Activated CD4-positive, alpha-beta T cell treated with anti-CD3 and anti-CD28 coated beads, Interleukin-2, amount 10 ng/mL, durations not matched to agents 7 days and 5 days (primary cell): ENCODE results near the gene ATG9A. TPM values are rescaled to one million over a fixed set of nuclear protein-coding genes. Genes with fewer than 3 reads are reported as not detected.
"Not testable (repeated sequence)": the region's sequence is repeated elsewhere in the genome, so short reads cannot be mapped to it uniquely, and the experiment has no call there.

Source experiments
- CTCF ChIA-PET: fragments of 350-600 bp; sonication (Branson Sonifier 250); formaldehyde crosslinking; loops from one replicate; lab custom pipeline; 2021; ENCODE audit warnings: antibody characterized with exemption; lab: Charles Lee
- POLR2A ChIA-PET: fragments of 350-600 bp; sonication (Branson Sonifier 250); formaldehyde crosslinking; loops from one replicate; lab custom pipeline; 2021; ENCODE audit warnings: antibody characterized with exemption; lab: Charles Lee
- DNase-seq: peaks from one replicate; pipeline ENCODE4 v3.0.0-alpha.2; 2020
- H3K27ac Mint-ChIP-seq: one replicate; pipeline ENCODE4 v1.8.0; 2021; ENCODE audit warnings: mild to moderate bottlenecking, moderate library complexity, mixed read lengths
- H3K27me3 Mint-ChIP-seq: one replicate; pipeline ENCODE4 v1.8.0; 2021; ENCODE audit warnings: mixed read lengths
- H3K36me3 Mint-ChIP-seq: one replicate; pipeline ENCODE4 v1.8.0; 2021; ENCODE audit warnings: low read depth, mixed read lengths
- H3K4me1 Mint-ChIP-seq: one replicate; pipeline ENCODE4 v1.8.0; 2021; ENCODE audit warnings: mixed read lengths
- H3K4me3 Mint-ChIP-seq: one replicate; pipeline ENCODE4 v1.8.0; 2021; ENCODE audit warnings: mild to moderate bottlenecking, moderate library complexity, mixed read lengths
- H3K9me3 Mint-ChIP-seq: one replicate; pipeline ENCODE4 v1.8.0; 2021; ENCODE audit warnings: mixed read lengths
- total RNA-seq, 2 experiments: library from RNA; stranded (reverse); gene quantifications; one replicate each; pipeline ENCODE4 v1.2.3, GENCODE V29; 2021

Gene ATG9A
- total RNA-seq, 2 experiments from 2014 or later = 48.5 to 52.9 TPM

- no peak overlapping the region for H3K27ac Mint-ChIP-seq
- H3K27me3 Mint-ChIP-seq = no peaks in the 10 kb centered on the region
- no peak for DNase-seq
- no peak overlapping the region for H3K4me3 Mint-ChIP-seq
- CTCF ChIA-PET = interaction anchor here (0.6 to 3.1 kb wide), 4 partner anchors 10 to 145 kb away, joined by 5 to 11 read pairs (median 8); no protein-coding TSS in a partner anchor
- POLR2A ChIA-PET = no interaction called here
- no peaks in the 10 kb centered on the region for H3K36me3 Mint-ChIP-seq
- no peaks in the 10 kb centered on the region for H3K4me1 Mint-ChIP-seq
- H3K9me3 Mint-ChIP-seq = no peaks in the 10 kb centered on the region
These were observed 37.5 kb upstream of the ATG9A start for GRCh38 chr2:219266886-219267285.

GRCh38 chr2:219266232-219266631 is 36.8 kb upstream of the ATG9A start:
- Mint-ChIP-seq H3K36me3 (no peaks in the 10 kb centered on the region), H3K27ac (no peak overlapping the region), H3K27me3 (peaks cover 5% of the 10 kb centered on the region), H3K4me3 (no peak overlapping the region), H3K4me1 (no peaks in the 10 kb centered on the region), H3K9me3 (no peaks in the 10 kb centered on the region)
- no peak for DNase-seq
- CTCF ChIA-PET = interaction anchor here (1.9 to 3.1 kb wide), 3 partner anchors 11 to 28 kb away, joined by 7 to 11 read pairs (median 8); no protein-coding TSS in a partner anchor
- POLR2A ChIA-PET = no interaction called here

DNA sequence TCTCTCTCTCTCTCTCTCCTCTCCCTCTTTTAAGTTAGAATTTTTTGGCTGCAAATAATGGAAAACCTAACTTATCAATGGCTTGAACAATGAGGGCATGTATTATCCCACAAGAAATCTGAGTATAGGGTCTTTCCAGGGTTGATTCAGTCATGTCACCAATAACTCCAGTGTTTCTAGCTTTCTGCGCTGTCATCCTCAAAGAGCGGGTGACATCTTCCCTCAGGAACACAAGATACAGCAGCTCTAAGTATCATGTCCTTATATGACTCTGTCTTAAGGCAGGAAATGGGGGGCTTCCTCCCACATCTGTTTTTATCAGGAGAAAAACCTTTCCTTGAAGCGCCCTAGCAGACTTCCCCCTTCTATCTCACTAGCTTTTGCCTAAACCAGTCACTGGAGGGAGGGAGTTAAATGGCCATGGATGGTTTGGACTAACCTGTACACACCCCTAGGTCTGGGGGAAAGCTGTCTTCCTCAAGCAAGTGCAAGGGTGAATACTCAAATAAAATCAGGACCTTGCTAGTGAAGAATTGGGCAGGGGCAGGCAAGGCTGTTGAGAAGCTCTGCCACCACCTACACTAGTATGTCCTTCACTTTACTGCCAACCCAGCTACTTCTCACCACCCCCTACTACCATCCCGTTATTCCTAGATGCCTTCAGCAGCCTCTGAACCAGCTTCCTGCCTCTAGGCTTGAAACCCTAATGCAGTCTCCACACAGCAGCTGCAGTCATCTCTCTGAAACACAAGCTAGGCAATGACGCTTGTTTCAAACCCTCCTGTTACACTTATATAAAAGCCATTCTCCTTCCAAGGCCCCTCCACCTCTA is 31.8 kb upstream of the ATG9A start:
- H3K27ac Mint-ChIP-seq = no peak overlapping the region

GRCh38 chr2:219258942-219259341 is 29.5 kb upstream of the ATG9A start:
- H3K27ac Mint-ChIP-seq, DNase-seq, POLR2A ChIA-PET, H3K4me3 Mint-ChIP-seq, H3K9me3 Mint-ChIP-seq, H3K36me3 Mint-ChIP-seq: not testable (repeated sequence)
- Mint-ChIP-seq H3K27me3 (peaks cover 17% of the 10 kb centered on the region), H3K4me1 (peaks cover 13% of the 10 kb centered on the region)
- CTCF ChIA-PET = interaction anchor here (0.8 to 2.4 kb wide), 5 partner anchors 10 to 89 kb away, joined by 3 to 9 read pairs (median 5); partner anchors contain the start of genes CNPPD1, DNAJB2 and SLC23A3

More for the DNA sequence above, 31.8 kb upstream of the ATG9A start:
- H3K4me1 Mint-ChIP-seq = no peaks in the 10 kb centered on the region
- no peak for DNase-seq
- ChIA-PET POLR2A (interaction anchor here (0.7 kb wide), 1 partner anchor 43 kb away, joined by 3 read pairs; the partner anchor contains the start of gene ABCB6), CTCF (interaction anchor here (0.7 to 4.4 kb wide), 11 partner anchors 9 to 80 kb away, joined by 3 to 23 read pairs (median 4); partner anchors contain the start of genes DNAJB2, GLB1L and STK16)
- no peaks in the 10 kb centered on the region for H3K9me3 Mint-ChIP-seq
- H3K36me3 Mint-ChIP-seq = no peaks in the 10 kb centered on the region
- no peak overlapping the region for H3K4me3 Mint-ChIP-seq
- peaks cover 17% of the 10 kb centered on the region for H3K27me3 Mint-ChIP-seq

GRCh38 chr2:219254590-219255201 is 25.3 kb upstream of the ATG9A start:
- peaks cover 42% of the 10 kb centered on the region for H3K4me1 Mint-ChIP-seq
- H3K27me3 Mint-ChIP-seq = peaks cover 3% of the 10 kb centered on the region
- DNase-seq = peak; percentile 46
- H3K36me3 Mint-ChIP-seq = peaks cover 32% of the 10 kb centered on the region
- POLR2A ChIA-PET = interaction anchor here (0.8 to 1.1 kb wide), 4 partner anchors 10 to 75 kb away, joined by 3 to 6 read pairs (median 4); partner anchors contain the start of genes DNAJB2, GLB1L and STK16
- CTCF ChIA-PET = interaction anchor here (0.7 to 9.7 kb wide), 15 partner anchors 9 to 98 kb away, joined by 3 to 99 read pairs (median 4); partner anchors contain the start of genes ABCB6, ANKZF1, ATG9A and CNPPD1
- H3K4me3 Mint-ChIP-seq = peak overlapping the region; percentile 73
- no peaks in the 10 kb centered on the region for H3K9me3 Mint-ChIP-seq
- H3K27ac Mint-ChIP-seq = peak overlapping the region; percentile 91

DNA sequence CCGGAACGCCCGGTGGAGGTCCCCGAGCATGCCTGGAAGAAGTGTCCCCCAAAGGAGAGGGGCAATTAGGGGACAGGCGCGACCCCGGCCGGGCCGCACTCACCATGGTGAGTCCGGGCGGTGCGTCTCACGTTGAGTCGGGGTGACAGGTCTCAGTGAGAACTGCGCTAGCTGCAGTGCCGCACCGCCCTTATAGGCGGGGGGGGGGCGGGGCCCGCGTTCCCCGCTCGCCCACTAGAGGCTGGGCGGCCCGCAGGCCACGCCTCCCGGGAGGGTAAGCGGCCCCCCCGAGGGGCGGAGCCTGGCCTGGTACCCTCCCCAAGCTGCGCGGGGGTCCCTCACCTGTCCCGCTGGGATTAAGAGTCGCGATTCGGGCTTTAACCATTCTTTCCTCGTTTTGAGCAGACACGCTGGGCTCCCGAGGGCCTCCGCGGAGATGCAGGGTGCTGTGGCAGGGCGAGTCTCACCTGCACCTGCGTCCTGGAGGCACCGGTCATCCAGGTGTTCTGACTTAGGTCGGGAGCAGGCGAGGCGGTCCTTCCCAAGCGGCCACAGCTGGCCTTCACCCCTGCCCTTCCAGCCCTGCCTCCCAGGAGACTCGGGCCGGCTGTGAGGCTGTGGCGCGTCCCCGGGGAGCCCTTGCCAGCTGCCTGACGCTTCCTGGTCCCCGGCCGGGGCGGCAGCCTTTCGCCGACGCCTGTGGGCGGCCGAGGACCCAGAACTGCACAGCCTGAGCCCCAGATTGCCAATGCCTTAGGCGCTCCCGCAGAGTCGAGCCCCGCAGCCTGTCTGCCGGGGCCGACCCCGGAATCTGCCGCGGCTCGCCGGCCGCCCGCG is 24.5 kb upstream of the ATG9A start, which contains the start of gene TUBA4A:
TUBA4A (minus strand) TSS at position 166 of the 837 bp plus-strand sequence; CDS start at position 106, 60 bp downstream.
- Mint-ChIP-seq H3K27me3 (no peaks in the 10 kb centered on the region), H3K27ac (peak within 1 kb of the TSS; percentile 93), H3K4me3 (peak within 1 kb of the TSS; percentile 99), H3K36me3 (peaks cover 40% of the 10 kb centered on the region), H3K4me1 (peaks cover 50% of the 10 kb centered on the region), H3K9me3 (no peaks in the 10 kb centered on the region)
- ChIA-PET POLR2A (interaction anchor here (0.7 to 1.5 kb wide), 5 partner anchors 9 to 75 kb away, joined by 3 to 6 read pairs (median 5); partner anchors contain the start of genes DNAJB2, GLB1L and STK16), CTCF (interaction anchor here (1.0 to 9.7 kb wide), 12 partner anchors 8 to 97 kb away, joined by 3 to 99 read pairs (median 4); partner anchors contain the start of genes ABCB6, CNPPD1, DNAJB2 and GLB1L)
- DNase-seq = peak; percentile 91

- Mint-ChIP-seq H3K9me3 (no peaks in the 10 kb centered on the region), H3K4me3 (peak within 1 kb of the TSS; percentile 99), H3K36me3 (peaks cover 48% of the 10 kb centered on the region), H3K27me3 (no peaks in the 10 kb centered on the region), H3K27ac (peak within 1 kb of the TSS; percentile 93), H3K4me1 (peaks cover 58% of the 10 kb centered on the region)
- DNase-seq = peak; percentile 65
- CTCF ChIA-PET = interaction anchor here (0.6 to 9.7 kb wide), 5 partner anchors 8 to 244 kb away, joined by 3 to 99 read pairs (median 15); partner anchors contain the start of genes DNAJB2, GLB1L, STK16 and ZFAND2B
- POLR2A ChIA-PET = interaction anchor here (1.5 kb wide), 1 partner anchor 40 kb away, joined by 6 read pairs; no protein-coding TSS in a partner anchor
These were observed 23.7 kb upstream of the ATG9A start, which contains the start of gene TUBA4B for GRCh38 chr2:219252900-219253752. Gene TUBA4B (plus strand): TSS chr2:219253243. CDS start chr2:219253408, 165 bp downstream.

- no peaks in the 10 kb centered on the region for H3K27me3 Mint-ChIP-seq
- no peak for DNase-seq
- peak overlapping the region; percentile 99 for H3K4me3 Mint-ChIP-seq
- ChIA-PET CTCF (interaction anchor here (0.6 to 9.7 kb wide), 6 partner anchors 9 to 244 kb away, joined by 3 to 99 read pairs (median 4); partner anchors contain the start of genes DNAJB2 and ZFAND2B), POLR2A (interaction anchor here (1.3 to 1.5 kb wide), 2 partner anchors 23 to 40 kb away, joined by 3 to 6 read pairs; partner anchors contain the start of genes ANKZF1 and ATG9A)
- H3K4me1 Mint-ChIP-seq = peaks cover 64% of the 10 kb centered on the region
- peak overlapping the region; percentile 93 for H3K27ac Mint-ChIP-seq
- no peaks in the 10 kb centered on the region for H3K9me3 Mint-ChIP-seq
- peaks cover 54% of the 10 kb centered on the region for H3K36me3 Mint-ChIP-seq
These were observed 23.1 kb upstream of the ATG9A start for GRCh38 chr2:219252570-219252899.

DNA sequence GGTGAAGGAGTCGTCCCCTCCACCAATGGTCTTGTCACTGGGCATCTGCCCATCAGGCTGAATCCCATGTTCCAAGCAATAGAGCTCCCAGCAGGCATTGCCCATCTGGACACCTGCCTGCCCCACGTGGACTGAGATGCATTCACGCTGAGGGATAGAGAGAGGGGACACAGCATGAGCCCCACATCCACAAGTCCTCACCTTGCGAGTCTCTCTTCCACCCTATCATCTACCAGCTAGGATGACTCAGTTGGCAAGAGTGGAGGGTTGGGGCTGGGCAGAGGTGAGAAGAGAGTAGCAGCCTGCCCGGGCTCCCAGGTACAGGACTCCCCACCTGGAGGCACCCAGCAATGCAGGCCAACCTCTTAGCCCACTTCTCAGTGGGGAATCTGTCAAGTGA is 22.6 kb upstream of the ATG9A start:
- no peak for DNase-seq
- no peaks in the 10 kb centered on the region for H3K27me3 Mint-ChIP-seq
- no peaks in the 10 kb centered on the region for H3K9me3 Mint-ChIP-seq
- peak overlapping the region; percentile 93 for H3K27ac Mint-ChIP-seq
- H3K4me3 Mint-ChIP-seq = peak overlapping the region; percentile 99
- H3K36me3 Mint-ChIP-seq = peaks cover 58% of the 10 kb centered on the region
- ChIA-PET POLR2A (interaction anchor here (1.3 to 1.5 kb wide), 2 partner anchors 23 to 41 kb away, joined by 3 to 6 read pairs; partner anchors contain the start of genes ANKZF1 and ATG9A), CTCF (interaction anchor here (0.7 to 9.7 kb wide), 7 partner anchors 9 to 78 kb away, joined by 3 to 99 read pairs (median 4); partner anchors contain the start of genes DNAJB2 and ZFAND2B)
- peaks cover 68% of the 10 kb centered on the region for H3K4me1 Mint-ChIP-seq

DNA sequence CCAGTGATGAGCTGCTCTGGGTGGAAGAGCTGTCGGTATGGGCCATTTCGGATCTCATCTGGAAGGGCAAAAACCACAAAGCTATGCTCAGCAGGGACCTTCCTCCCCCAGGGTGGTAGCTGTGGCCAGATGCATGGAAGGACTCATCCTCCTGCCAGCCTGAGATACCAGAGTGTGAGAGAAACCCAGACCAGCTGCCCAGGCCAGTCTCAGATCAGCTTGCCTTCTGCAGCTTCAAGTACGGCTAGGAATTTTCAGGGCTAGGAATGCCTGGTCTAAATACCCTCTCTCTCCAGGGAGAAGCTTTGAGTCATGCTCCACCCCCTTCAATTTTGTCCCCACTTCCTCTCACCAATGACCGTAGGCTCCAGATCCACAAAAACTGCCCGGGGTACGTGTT is 22.2 kb upstream of the ATG9A start:
- H3K4me3 Mint-ChIP-seq = peak overlapping the region; percentile 99
- no peaks in the 10 kb centered on the region for H3K9me3 Mint-ChIP-seq
- ChIA-PET CTCF (interaction anchor here (0.7 to 9.7 kb wide), 8 partner anchors 10 to 78 kb away, joined by 3 to 99 read pairs (median 4); partner anchors contain the start of genes DNAJB2 and ZFAND2B), POLR2A (interaction anchor here (1.3 kb wide), 1 partner anchor 22 kb away, joined by 3 read pairs; the partner anchor contains the start of genes ANKZF1 and ATG9A)
- H3K36me3 Mint-ChIP-seq = peaks cover 62% of the 10 kb centered on the region
- peaks cover 73% of the 10 kb centered on the region for H3K4me1 Mint-ChIP-seq
- H3K27ac Mint-ChIP-seq = peak overlapping the region; percentile 93
- H3K27me3 Mint-ChIP-seq = no peaks in the 10 kb centered on the region
- no peak for DNase-seq
